ENCODE data around the gene CROT.

DNA sequence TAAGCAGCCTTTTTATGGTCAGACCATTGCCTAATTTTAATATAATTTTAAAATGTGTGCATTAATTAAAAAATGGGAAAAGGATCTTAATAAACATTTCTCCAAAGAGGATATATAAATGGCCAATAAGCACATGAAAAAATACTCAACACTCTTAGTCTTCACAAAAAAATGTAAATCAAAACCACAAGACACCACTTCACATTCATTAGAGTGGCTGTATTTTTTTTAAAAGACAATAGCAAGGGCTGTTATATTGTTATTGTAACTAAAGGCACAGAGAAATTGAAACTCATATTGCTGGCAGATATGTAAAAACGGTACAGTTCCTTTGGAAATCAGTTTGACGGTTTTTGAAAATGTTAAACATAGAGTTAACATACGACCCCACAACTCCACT, 3.2 kb upstream of the CROT start:
- no peak for TF ChIP-seq POLR2A (IDR thresholded peaks at IDR 0.05)
- TF ChIP-seq, protein P1, sequence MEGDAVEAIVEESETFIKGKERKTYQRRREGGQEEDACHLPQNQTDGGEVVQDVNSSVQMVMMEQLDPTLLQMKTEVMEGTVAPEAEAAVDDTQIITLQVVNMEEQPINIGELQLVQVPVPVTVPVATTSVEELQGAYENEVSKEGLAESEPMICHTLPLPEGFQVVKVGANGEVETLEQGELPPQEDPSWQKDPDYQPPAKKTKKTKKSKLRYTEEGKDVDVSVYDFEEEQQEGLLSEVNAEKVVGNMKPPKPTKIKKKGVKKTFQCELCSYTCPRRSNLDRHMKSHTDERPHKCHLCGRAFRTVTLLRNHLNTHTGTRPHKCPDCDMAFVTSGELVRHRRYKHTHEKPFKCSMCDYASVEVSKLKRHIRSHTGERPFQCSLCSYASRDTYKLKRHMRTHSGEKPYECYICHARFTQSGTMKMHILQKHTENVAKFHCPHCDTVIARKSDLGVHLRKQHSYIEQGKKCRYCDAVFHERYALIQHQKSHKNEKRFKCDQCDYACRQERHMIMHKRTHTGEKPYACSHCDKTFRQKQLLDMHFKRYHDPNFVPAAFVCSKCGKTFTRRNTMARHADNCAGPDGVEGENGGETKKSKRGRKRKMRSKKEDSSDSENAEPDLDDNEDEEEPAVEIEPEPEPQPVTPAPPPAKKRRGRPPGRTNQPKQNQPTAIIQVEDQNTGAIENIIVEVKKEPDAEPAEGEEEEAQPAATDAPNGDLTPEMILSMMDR (IDR thresholded peaks at IDR 0.05 in 4 of 5, conservative IDR thresholded peaks at IDR 0.05 in 1 of 5), result no peak
